HG03354 (cell line): ENCODE data around the gene TNIP3.
"Not testable (repeated sequence)": the region's sequence is repeated elsewhere in the genome, so short reads cannot be mapped to it uniquely, and the experiment has no call there.

Experiments
- ATAC-seq: cut with Tn5 transposase; IDR thresholded peaks from one replicate; pipeline ENCODE4 v1.9.1; 2021; ENCODE audit warnings: mild to moderate bottlenecking; ENCODE audit not compliant: unreplicated experiment, poor library complexity, severe bottlenecking

TNIP3 gene

GRCh38 chr4:121181493-121181892 is 17.4 kb upstream of the TNIP3 start:
- ATAC-seq = no peak

- ATAC-seq = no peak
Measured at GRCh38 chr4:121180558-121180957, 16.4 kb upstream of the TNIP3 start.

GRCh38 chr4:121177246-121178137 is 13.4 kb upstream of the TNIP3 start:
- ATAC-seq = no peak

- ATAC-seq = no peak
Measured at GRCh38 chr4:121176082-121176934, 12.2 kb upstream of the TNIP3 start.

- not testable (repeated sequence) for ATAC-seq
Measured at GRCh38 chr4:121171477-121171876, 7.4 kb upstream of the TNIP3 start.

- peak; percentile 80 for ATAC-seq
Measured at GRCh38 chr4:121168446-121169281, 4.5 kb upstream of the TNIP3 start.

- ATAC-seq = no peak
Measured at GRCh38 chr4:121166976-121167375, 2.9 kb upstream of the TNIP3 start.

GRCh38 chr4:121165206-121165605 is 1.1 kb upstream of the TNIP3 start:
- no peak for ATAC-seq

GRCh38 chr4:121156822-121157769 is 7.0 kb downstream of the TNIP3 start:
- peak; percentile 41 for ATAC-seq

GRCh38 chr4:121155893-121156292 is 8.2 kb downstream of the TNIP3 start:
- ATAC-seq = no peak

GRCh38 chr4:121154103-121154515 is 10.0 kb downstream of the TNIP3 start:
- ATAC-seq = peak; percentile 38

GRCh38 chr4:121151942-121152341 is 12.2 kb downstream of the TNIP3 start:
- no peak for ATAC-seq

- no peak for ATAC-seq
Measured at GRCh38 chr4:121150486-121150885, 13.6 kb downstream of the TNIP3 start.

GRCh38 chr4:121150003-121150402 is 14.1 kb downstream of the TNIP3 start:
- ATAC-seq = no peak

GRCh38 chr4:121148621-121149020 is 15.5 kb downstream of the TNIP3 start:
- no peak for ATAC-seq

GRCh38 chr4:121148000-121148399 is 16.1 kb downstream of the TNIP3 start:
- no peak for ATAC-seq

- ATAC-seq = no peak
Measured at GRCh38 chr4:121146530-121146929, 17.6 kb downstream of the TNIP3 start.

GRCh38 chr4:121145430-121145829 is 18.7 kb downstream of the TNIP3 start:
- no peak for ATAC-seq

- ATAC-seq = no peak
Measured at GRCh38 chr4:121144021-121144420, 20.1 kb downstream of the TNIP3 start.
